Neural cell (in vitro differentiated cells): ENCODE measurements around the gene RFX2. TPM values are rescaled to one million over a fixed set of nuclear protein-coding genes. Genes with fewer than 3 reads are reported as not detected.

Experiments
- H2AFZ ChIP-seq: fragments of 200-600, 300-800 bp; sonication (generic), shearing (Covaris generic); 2 replicates; pipeline ENCODE4 v1.6.0; 2014; ENCODE audit warnings: low read depth, mild to moderate bottlenecking, antibody characterized with exemption, low read length, moderate library complexity
- H3F3A ChIP-seq: fragments of 200-600 bp; shearing (Covaris generic); 2 replicates; pipeline ENCODE4 v1.6.1; 2016; ENCODE audit warnings: mild to moderate bottlenecking, moderate library complexity, mixed read lengths, antibody characterized with exemption, low read length; ENCODE audit not compliant: insufficient read depth, poor library complexity, severe bottlenecking
- H3K27ac ChIP-seq: fragments of 200-600, 300-800 bp; sonication (generic), shearing (Covaris generic); 2 replicates; pipeline ENCODE4 v1.5.1; 2014; ENCODE audit warnings: mild to moderate bottlenecking, low read length, moderate library complexity
- H3K27me3 ChIP-seq: fragments of 300-800, 200-600 bp; sonication (generic), shearing (Covaris generic); 2 replicates; pipeline ENCODE4 v1.6.0; 2014; ENCODE audit warnings: mild to moderate bottlenecking, low read depth, low read length, moderate library complexity; ENCODE audit not compliant: insufficient read depth
- H3K36me3 ChIP-seq: fragments of 300-800, 200-600 bp; sonication (generic), shearing (Covaris generic); 2 replicates; pipeline ENCODE4 v1.5.1; 2014; ENCODE audit warnings: mild to moderate bottlenecking, antibody characterized with exemption, low read length, moderate library complexity; ENCODE audit not compliant: insufficient read depth
- H3K4me2 ChIP-seq: fragments of 300-800, 200-600 bp; sonication (generic), shearing (Covaris generic); 2 replicates; pipeline ENCODE4 v1.6.0; 2014; ENCODE audit warnings: mild to moderate bottlenecking, low read length
- H3K4me3 ChIP-seq: fragments of 300-800, 200-600 bp; sonication (generic), shearing (Covaris generic); 2 replicates; pipeline ENCODE4 v1.5.1; 2014; ENCODE audit warnings: mild to moderate bottlenecking, low read length, moderate library complexity
- H3K79me2 ChIP-seq: fragments of 200-600 bp; shearing (Covaris generic); replicated peaks from 2 replicates; pipeline ENCODE4 v1.6.0; 2014; ENCODE audit warnings: mild to moderate bottlenecking, low read length, moderate library complexity; ENCODE audit not compliant: insufficient read depth
- H3K9ac ChIP-seq: fragments of 300-800, 200-600 bp; sonication (generic), shearing (Covaris generic); 2 replicates; pipeline ENCODE4 v1.6.1; 2016; ENCODE audit warnings: mild to moderate bottlenecking, low read length, mixed read lengths
- H3K9me2 ChIP-seq: fragments of 200-600 bp; shearing (Covaris generic); 2 replicates; pipeline ENCODE4 v1.6.1; 2016; ENCODE audit warnings: mild to moderate bottlenecking, low read length, mixed read lengths; ENCODE audit not compliant: insufficient read depth
- H3K9me3 ChIP-seq: fragments of 200-600, 300-800 bp; sonication (generic), shearing (Covaris generic); 2 replicates; pipeline ENCODE4 v1.6.1; 2016; ENCODE audit warnings: mild to moderate bottlenecking, mixed run types, low read length, moderate library complexity, mixed read lengths
- H4K20me1 ChIP-seq: fragments of 200-600 bp; shearing (Covaris generic); 2 replicates; pipeline ENCODE4 v1.6.1; 2016; ENCODE audit warnings: mild to moderate bottlenecking, mixed run types; ENCODE audit not compliant: insufficient read depth
- CTCF ChIP-seq: fragments of 450-650 bp; IDR thresholded peaks from 2 replicates; pipeline ENCODE4 v1.5.1; 2014; ENCODE audit warnings: antibody characterized with exemption, mild to moderate bottlenecking, moderate library complexity; ENCODE audit not compliant: poor library complexity, severe bottlenecking
- EP300 ChIP-seq: fragments of 450-650 bp; conservative IDR thresholded peaks from 2 replicates; pipeline ENCODE4 v1.6.1; 2014; ENCODE audit warnings: antibody characterized with exemption, mild to moderate bottlenecking, moderate library complexity; ENCODE audit not compliant: poor library complexity, severe bottlenecking
- EZH2 ChIP-seq: fragments of 200-600, 300-800 bp; shearing (Covaris generic), sonication (generic); IDR thresholded peaks from 2 replicates; pipeline ENCODE4 v1.6.1; 2014; ENCODE audit warnings: antibody characterized with exemption, low read length, borderline replicate concordance, mild to moderate bottlenecking; ENCODE audit not compliant: insufficient read depth, poor library complexity, severe bottlenecking
- MXI1 ChIP-seq: fragments of 450-650 bp; conservative IDR thresholded peaks from 2 replicates; pipeline ENCODE4 v1.6.1; 2014; ENCODE audit warnings: antibody characterized with exemption, mild to moderate bottlenecking; ENCODE audit not compliant: poor library complexity, severe bottlenecking
- POLR2AphosphoS5 ChIP-seq: IDR thresholded peaks from 2 replicates; pipeline ENCODE4 v1.6.1; 2012
- TAF1 ChIP-seq: IDR thresholded peaks from 2 replicates; pipeline ENCODE4 v1.6.1; 2012; ENCODE audit warnings: low read depth
- polyA plus RNA-seq: library from polyadenylated mRNA; depleted of rRNA; stranded (reverse); fragments of >200 nt; gene quantifications from 2 replicates; pipeline ENCODE4 v1.2.3, GENCODE V29; 2014

RFX2 gene
- polyA plus RNA-seq, 1 donor from 2014 or later: 0.69 TPM

DNA sequence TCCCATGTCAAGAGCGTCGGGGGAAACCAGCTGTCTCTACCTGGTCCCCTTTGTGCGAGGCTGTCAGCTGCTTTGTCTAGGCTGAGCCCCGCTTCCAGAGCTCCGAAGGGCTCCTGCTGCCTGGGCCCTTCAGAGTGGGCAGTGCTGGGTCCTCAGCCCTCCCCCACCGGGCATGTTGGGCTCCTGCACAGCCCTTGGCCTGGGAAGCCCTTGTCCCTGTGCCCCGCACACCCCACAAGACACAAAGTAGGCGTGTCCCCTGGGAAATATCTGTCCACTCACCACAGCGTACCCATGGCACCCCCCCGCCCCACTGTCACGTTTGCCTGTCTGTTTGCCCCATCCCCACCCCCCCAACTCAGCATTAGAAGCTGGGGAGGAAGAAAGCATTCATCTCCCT lies 92.7 kb downstream of the RFX2 start:
- no peak overlapping the region for H3K4me3 ChIP-seq
- no peaks in the 10 kb centered on the region for H3K36me3 ChIP-seq
- no peak overlapping the region for H3K9ac ChIP-seq
- H2AFZ ChIP-seq: no peak overlapping the region
- TF ChIP-seq TAF1 (no peak), EZH2 (no peak)
- no peaks in the 10 kb centered on the region for H3K27me3 ChIP-seq
- H3K9me3 ChIP-seq: no peaks in the 10 kb centered on the region
- no peak overlapping the region for H3K27ac ChIP-seq
- no peaks in the 10 kb centered on the region for H3K79me2 ChIP-seq
- H3K4me2 ChIP-seq: no peak overlapping the region
- no peaks in the 10 kb centered on the region for H3F3A ChIP-seq
- H4K20me1 ChIP-seq: no peaks in the 10 kb centered on the region
- H3K9me2 ChIP-seq: no peaks in the 10 kb centered on the region

- H3K9me3 ChIP-seq: no peaks in the 10 kb centered on the region
- H3K79me2 ChIP-seq: no peaks in the 10 kb centered on the region
- no peak for TF ChIP-seq EP300
- no peak for TF ChIP-seq POLR2AphosphoS5
- no peak for TF ChIP-seq MXI1
- TF ChIP-seq CTCF: no peak
- H3K9me2 ChIP-seq: no peaks in the 10 kb centered on the region
- no peak overlapping the region for H3K27ac ChIP-seq
- H3K9ac ChIP-seq: no peak overlapping the region
- H3F3A ChIP-seq: no peaks in the 10 kb centered on the region
- no peak overlapping the region for H3K4me2 ChIP-seq
- no peaks in the 10 kb centered on the region for H3K36me3 ChIP-seq
- H3K4me3 ChIP-seq: no peak overlapping the region
- no peaks in the 10 kb centered on the region for H4K20me1 ChIP-seq
- H2AFZ ChIP-seq: no peak overlapping the region
- H3K27me3 ChIP-seq: no peaks in the 10 kb centered on the region
These were observed 94.3 kb downstream of the RFX2 start for GRCh38 chr19:6015841-6016545.

- H3K9me2 ChIP-seq: no peaks in the 10 kb centered on the region
These were observed 95.7 kb downstream of the RFX2 start for GRCh38 chr19:6014551-6015135.

More at GRCh38 chr19:6014551-6015135, 95.7 kb downstream of the RFX2 start:
- H3K79me2 ChIP-seq: no peaks in the 10 kb centered on the region
- H3K9ac ChIP-seq: no peak overlapping the region
- no peak overlapping the region for H3K27ac ChIP-seq
- no peak for TF ChIP-seq TAF1
- no peaks in the 10 kb centered on the region for H3K9me3 ChIP-seq
- H3K4me2 ChIP-seq: no peak overlapping the region
- H2AFZ ChIP-seq: no peak overlapping the region
- H4K20me1 ChIP-seq: no peaks in the 10 kb centered on the region
- H3K36me3 ChIP-seq: no peaks in the 10 kb centered on the region
- H3K4me3 ChIP-seq: no peak overlapping the region
- no peaks in the 10 kb centered on the region for H3F3A ChIP-seq
- no peaks in the 10 kb centered on the region for H3K27me3 ChIP-seq
